Measurements from ENCODE around the gene ZNF784. TPM values are rescaled to one million over a fixed set of nuclear protein-coding genes. Genes with fewer than 3 reads are reported as not detected.

The ZNF784 gene
- total and polyA plus RNA-seq, 2 of the 13 experiments (the other 11 are each of a cell fraction or from before 2014, with no cell fraction given): 4.1 to 4.2 TPM

GRCh38 chr19:55599468-55599841, 24.9 kb downstream of the ZNF784 start, which contains the start of gene FIZ1 (continued):
- TF ChIP-seq ZNF281 (CRISPR knock-in tag; IDR thresholded peaks at IDR 0.05; ENCODE audit: borderline replicate concordance) (peak; percentile 4; the same call in 1 of the 2 replicates), GABPB1 (CRISPR knock-in tag; IDR thresholded peaks at IDR 0.05) (peak; percentile 95), MAZ (IDR thresholded peaks at IDR 0.05; ENCODE audit: borderline replicate concordance, low read depth, low read length) (peak; percentile 97), MAZ (CRISPR knock-in tag; IDR thresholded peaks at IDR 0.05; ENCODE audit: low read depth) (peak; percentile 26; the same call in 1 of the 2 replicates), ZBTB34 (CRISPR knock-in tag; IDR thresholded peaks at IDR 0.05) (no peak), ZBTB2 (CRISPR knock-in tag; IDR thresholded peaks at IDR 0.05; ENCODE audit: low read depth) (no peak; the same call in none of the 2 replicates), THAP11 (CRISPR knock-in tag; IDR thresholded peaks at IDR 0.05) (peak; percentile 90), AGO2 (optimal IDR thresholded peaks at IDR 0.05; ENCODE audit: low read depth, low read length) (peak; percentile 61), ELF3 (CRISPR knock-in tag; IDR thresholded peaks at IDR 0.05) (peak; percentile 85), ETV6 (CRISPR knock-in tag; conservative IDR thresholded peaks at IDR 0.05) (peak; percentile 49; the same call in 1 of the 2 replicates), KAT7 (CRISPR knock-in tag; IDR thresholded peaks at IDR 0.05; ENCODE audit: borderline replicate concordance) (0 out of 2 replicates have a peak, but pooled peaks have one; percentile 26), ZNF574 (CRISPR knock-in tag; IDR thresholded peaks at IDR 0.05) (peak; percentile 82), HCFC1 (IDR thresholded peaks at IDR 0.05; ENCODE audit: low read depth, low read length) (peak; percentile 71), ZBTB46 (CRISPR knock-in tag; IDR thresholded peaks at IDR 0.05; ENCODE audit: borderline replicate concordance) (no peak), SOX5 (CRISPR knock-in tag; IDR thresholded peaks at IDR 0.05; ENCODE audit: borderline replicate concordance) (no peak), ZBTB33 (CRISPR knock-in tag; IDR thresholded peaks at IDR 0.05) (no peak)

Data from HepG2 (cell line).